Stimulated activated memory B cell treated with anti-CD40 and anti-IgM and Interleukin-4, amounts not matched to agents 10 μg/mL and 1 μg/mL and 100 μg/mL, for 72 hours (primary cell): ENCODE measurements around the gene INTS1.

Source experiments
- ATAC-seq: fragments of 150-1000 bp; cut with Tn5 transposase; 2 replicates; pipeline ENCODE4 v1.10.0; 2021
- H3K27ac Mint-ChIP-seq: one replicate; pipeline ENCODE4 v1.8.0; 2022; ENCODE audit warnings: mild to moderate bottlenecking, mixed read lengths
- H3K27me3 Mint-ChIP-seq: one replicate; pipeline ENCODE4 v1.8.0; 2022; ENCODE audit warnings: mixed read lengths
- H3K36me3 Mint-ChIP-seq: one replicate; pipeline ENCODE4 v1.8.0; 2022; ENCODE audit warnings: mixed read lengths
- H3K4me1 Mint-ChIP-seq: one replicate; pipeline ENCODE4 v1.8.0; 2022; ENCODE audit warnings: mixed read lengths
- H3K4me3 Mint-ChIP-seq: one replicate; pipeline ENCODE4 v1.8.0; 2022; ENCODE audit warnings: mild to moderate bottlenecking, moderate library complexity, mixed read lengths
- H3K9me3 Mint-ChIP-seq: one replicate; pipeline ENCODE4 v1.8.0; 2022; ENCODE audit warnings: mixed read lengths

INTS1 gene, protein sequence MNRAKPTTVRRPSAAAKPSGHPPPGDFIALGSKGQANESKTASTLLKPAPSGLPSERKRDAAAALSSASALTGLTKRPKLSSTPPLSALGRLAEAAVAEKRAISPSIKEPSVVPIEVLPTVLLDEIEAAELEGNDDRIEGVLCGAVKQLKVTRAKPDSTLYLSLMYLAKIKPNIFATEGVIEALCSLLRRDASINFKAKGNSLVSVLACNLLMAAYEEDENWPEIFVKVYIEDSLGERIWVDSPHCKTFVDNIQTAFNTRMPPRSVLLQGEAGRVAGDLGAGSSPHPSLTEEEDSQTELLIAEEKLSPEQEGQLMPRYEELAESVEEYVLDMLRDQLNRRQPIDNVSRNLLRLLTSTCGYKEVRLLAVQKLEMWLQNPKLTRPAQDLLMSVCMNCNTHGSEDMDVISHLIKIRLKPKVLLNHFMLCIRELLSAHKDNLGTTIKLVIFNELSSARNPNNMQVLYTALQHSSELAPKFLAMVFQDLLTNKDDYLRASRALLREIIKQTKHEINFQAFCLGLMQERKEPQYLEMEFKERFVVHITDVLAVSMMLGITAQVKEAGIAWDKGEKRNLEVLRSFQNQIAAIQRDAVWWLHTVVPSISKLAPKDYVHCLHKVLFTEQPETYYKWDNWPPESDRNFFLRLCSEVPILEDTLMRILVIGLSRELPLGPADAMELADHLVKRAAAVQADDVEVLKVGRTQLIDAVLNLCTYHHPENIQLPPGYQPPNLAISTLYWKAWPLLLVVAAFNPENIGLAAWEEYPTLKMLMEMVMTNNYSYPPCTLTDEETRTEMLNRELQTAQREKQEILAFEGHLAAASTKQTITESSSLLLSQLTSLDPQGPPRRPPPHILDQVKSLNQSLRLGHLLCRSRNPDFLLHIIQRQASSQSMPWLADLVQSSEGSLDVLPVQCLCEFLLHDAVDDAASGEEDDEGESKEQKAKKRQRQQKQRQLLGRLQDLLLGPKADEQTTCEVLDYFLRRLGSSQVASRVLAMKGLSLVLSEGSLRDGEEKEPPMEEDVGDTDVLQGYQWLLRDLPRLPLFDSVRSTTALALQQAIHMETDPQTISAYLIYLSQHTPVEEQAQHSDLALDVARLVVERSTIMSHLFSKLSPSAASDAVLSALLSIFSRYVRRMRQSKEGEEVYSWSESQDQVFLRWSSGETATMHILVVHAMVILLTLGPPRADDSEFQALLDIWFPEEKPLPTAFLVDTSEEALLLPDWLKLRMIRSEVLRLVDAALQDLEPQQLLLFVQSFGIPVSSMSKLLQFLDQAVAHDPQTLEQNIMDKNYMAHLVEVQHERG (N-terminal part only)

GRCh38 chr7:1503816-1504775, at the start of gene INTS1:
Gene INTS1, minus strand, starts transcription at chr7:1504389. Its CDS starts 429 bp downstream, at chr7:1503960.
- Mint-ChIP-seq H3K9me3 (no peaks in the 10 kb centered on the region), H3K27me3 (no peaks in the 10 kb centered on the region), H3K36me3 (peaks cover 32% of the 10 kb centered on the region), H3K4me3 (peak within 1 kb of the TSS; percentile 88), H3K4me1 (peaks cover 49% of the 10 kb centered on the region), H3K27ac (peak within 1 kb of the TSS; percentile 67)
- ATAC-seq, result peak; percentile 91

DNA sequence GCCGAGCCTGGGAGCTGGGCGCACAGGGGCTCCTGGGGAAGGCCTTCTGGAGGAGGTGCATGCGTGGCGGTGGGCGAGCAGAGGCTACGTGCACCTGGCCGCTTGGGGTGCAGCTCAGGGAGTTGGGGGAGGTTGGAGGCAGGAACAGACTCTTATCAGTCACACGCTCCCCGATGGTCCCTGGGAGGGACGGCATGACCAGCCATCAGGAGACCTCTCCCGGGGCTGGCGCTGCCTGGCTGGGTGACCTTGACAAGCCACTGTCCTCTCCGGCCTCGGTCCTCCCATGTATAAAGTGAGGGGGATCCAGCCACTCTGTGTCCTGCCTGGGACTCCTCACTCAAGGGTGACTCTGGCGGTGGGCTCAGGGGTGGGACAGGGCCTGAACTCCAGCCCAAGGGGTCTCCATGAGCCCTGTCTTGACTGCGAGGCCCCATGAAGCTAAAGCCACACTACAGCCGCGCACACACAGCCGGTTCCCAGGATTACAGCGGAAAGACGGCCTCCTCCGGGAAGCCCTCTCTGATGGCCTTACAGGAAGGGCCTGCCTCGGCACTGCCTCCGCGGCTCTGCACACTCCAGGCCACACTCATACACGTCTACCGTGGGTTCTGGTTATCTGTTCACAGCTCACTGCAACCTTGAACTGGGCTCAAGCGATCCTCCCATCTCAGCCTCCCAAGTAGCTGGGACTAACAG, 49.5 kb upstream of the INTS1 start:
- no peak overlapping the region for H3K4me3 Mint-ChIP-seq
- ATAC-seq, result no peak
- H3K27ac Mint-ChIP-seq, result no peak overlapping the region
- H3K4me1 Mint-ChIP-seq, result peaks cover 20% of the 10 kb centered on the region
- H3K9me3 Mint-ChIP-seq, result no peaks in the 10 kb centered on the region
- H3K27me3 Mint-ChIP-seq, result peaks cover 25% of the 10 kb centered on the region
- no peaks in the 10 kb centered on the region for H3K36me3 Mint-ChIP-seq

DNA sequence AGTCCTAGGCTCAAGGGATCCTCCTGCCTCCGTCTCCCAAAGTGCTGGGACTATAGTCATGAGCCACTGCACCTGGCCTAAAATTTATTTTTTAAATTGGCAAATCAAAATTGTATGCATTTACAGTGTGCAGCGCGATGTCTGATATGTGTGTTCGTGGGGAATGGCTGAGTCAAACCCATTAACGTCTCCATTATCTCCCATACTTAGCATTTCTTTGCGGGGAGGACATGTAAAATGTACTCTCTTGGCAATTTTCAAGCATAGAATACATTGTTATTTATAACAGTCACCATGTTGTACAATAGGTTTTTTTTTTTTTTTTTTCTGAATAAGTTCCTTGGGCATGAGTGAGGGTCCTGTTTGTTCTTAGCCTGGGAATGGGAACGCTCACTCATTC, 48.0 kb upstream of the INTS1 start:
- Mint-ChIP-seq H3K36me3 (no peaks in the 10 kb centered on the region), H3K27me3 (peaks cover 32% of the 10 kb centered on the region), H3K4me1 (peaks cover 28% of the 10 kb centered on the region), H3K9me3 (no peaks in the 10 kb centered on the region), H3K27ac (no peak overlapping the region), H3K4me3 (no peak overlapping the region)
- no peak for ATAC-seq

DNA sequence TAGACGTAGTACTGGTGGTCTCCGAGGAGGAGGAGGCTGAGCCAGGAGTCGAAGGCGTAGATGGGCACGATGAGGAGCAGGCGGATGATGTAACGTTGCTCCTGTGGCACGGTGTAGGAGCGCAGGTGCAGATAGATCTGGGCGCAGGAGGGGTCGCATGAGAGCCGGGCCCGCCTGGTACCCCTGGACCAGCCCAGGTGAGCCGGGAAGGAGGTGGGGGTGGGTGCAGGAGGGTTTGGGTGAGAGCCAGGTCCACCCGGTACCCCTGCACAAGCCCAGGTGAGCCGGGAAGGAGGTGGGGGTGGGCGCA, 46.6 kb upstream of the INTS1 start:
- no peaks in the 10 kb centered on the region for H3K36me3 Mint-ChIP-seq
- H3K27me3 Mint-ChIP-seq, result peaks cover 24% of the 10 kb centered on the region
- H3K9me3 Mint-ChIP-seq, result no peaks in the 10 kb centered on the region
- H3K4me1 Mint-ChIP-seq, result peaks cover 20% of the 10 kb centered on the region
- no peak for ATAC-seq
- no peak overlapping the region for H3K27ac Mint-ChIP-seq
- H3K4me3 Mint-ChIP-seq, result no peak overlapping the region

DNA sequence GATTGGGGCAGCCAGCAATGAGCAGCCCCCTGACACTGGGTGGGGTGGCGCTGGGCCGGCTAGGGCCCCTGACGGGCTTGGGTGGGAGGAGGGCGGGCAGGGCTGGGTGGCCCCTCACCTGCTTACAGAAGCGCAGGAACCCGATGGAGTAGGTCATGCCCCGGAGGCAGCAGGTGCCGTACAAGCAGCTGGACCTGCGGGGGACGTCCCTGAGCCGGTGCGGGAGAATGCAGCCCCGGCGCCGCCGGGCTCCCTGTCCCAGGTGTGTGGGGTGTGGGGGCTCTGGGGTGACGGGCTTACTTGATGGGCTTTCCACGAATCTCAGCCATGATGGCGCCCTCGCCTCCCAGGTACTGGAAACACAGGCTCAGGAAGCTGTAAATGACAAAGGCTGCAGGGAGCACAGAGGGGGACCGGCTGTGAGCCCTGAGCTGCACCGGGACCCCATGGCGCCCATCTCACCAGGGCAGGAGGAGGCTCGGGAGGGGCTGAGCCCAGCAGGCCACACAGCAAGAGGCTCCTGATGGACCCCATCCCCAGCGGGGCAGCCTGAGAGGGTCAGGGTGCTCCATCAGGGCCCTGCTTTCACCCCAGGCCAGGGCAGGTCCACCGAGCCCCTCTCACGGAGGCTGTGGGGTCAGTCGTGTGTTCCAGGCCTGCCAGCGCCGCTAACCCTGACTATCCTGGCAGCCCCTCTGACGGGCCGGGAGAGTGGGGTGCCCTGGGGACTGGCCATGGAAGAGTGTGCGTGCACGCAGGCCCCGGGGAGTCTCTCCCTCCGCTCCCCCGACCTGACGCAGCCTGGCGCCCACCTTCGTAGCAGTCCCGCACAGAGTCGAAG, 46.0 kb upstream of the INTS1 start:
- no peaks in the 10 kb centered on the region for H3K36me3 Mint-ChIP-seq
- H3K27ac Mint-ChIP-seq, result no peak overlapping the region
- H3K4me3 Mint-ChIP-seq, result no peak overlapping the region
- ATAC-seq, result no peak
- peaks cover 19% of the 10 kb centered on the region for H3K27me3 Mint-ChIP-seq
- H3K4me1 Mint-ChIP-seq, result peaks cover 16% of the 10 kb centered on the region
- H3K9me3 Mint-ChIP-seq, result no peaks in the 10 kb centered on the region

- no peaks in the 10 kb centered on the region for H3K36me3 Mint-ChIP-seq
- H3K27ac Mint-ChIP-seq, result no peak overlapping the region
- H3K4me3 Mint-ChIP-seq, result no peak overlapping the region
- H3K27me3 Mint-ChIP-seq, result peaks cover 11% of the 10 kb centered on the region
- H3K9me3 Mint-ChIP-seq, result no peaks in the 10 kb centered on the region
- no peak for ATAC-seq
- peaks cover 16% of the 10 kb centered on the region for H3K4me1 Mint-ChIP-seq
Measured at GRCh38 chr7:1549357-1550004, 45.3 kb upstream of the INTS1 start.

- Mint-ChIP-seq H3K36me3 (no peaks in the 10 kb centered on the region), H3K9me3 (no peaks in the 10 kb centered on the region), H3K4me3 (no peak overlapping the region), H3K27me3 (peaks cover 7% of the 10 kb centered on the region), H3K4me1 (peaks cover 20% of the 10 kb centered on the region), H3K27ac (no peak overlapping the region)
- no peak for ATAC-seq
Measured at GRCh38 chr7:1548944-1549343, 44.8 kb upstream of the INTS1 start.

DNA sequence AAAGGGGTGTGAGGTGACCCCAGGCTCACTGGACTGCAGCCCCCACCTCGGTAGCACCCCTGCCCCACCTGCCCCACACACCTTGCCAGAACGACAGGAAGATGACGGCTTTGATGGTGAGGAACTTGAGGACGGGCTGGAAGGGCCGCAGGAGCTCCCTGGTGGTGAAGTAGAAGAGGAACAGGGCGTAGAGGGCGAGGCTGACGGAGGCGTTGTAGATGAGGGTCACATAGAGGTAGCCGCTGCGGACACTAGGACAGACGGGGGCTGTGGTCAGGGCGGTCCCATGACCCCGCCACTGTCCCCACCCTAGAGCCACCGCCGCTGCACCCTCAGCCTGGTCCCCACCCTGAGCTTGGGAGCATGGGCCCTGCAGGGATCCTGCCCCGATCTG, 44.2 kb upstream of the INTS1 start:
- ATAC-seq, result peak; percentile 20
- no peaks in the 10 kb centered on the region for H3K9me3 Mint-ChIP-seq
- no peaks in the 10 kb centered on the region for H3K36me3 Mint-ChIP-seq
- H3K27ac Mint-ChIP-seq, result peak overlapping the region; percentile 38
- peaks cover 20% of the 10 kb centered on the region for H3K4me1 Mint-ChIP-seq
- H3K4me3 Mint-ChIP-seq, result no peak overlapping the region
- peaks cover 7% of the 10 kb centered on the region for H3K27me3 Mint-ChIP-seq

GRCh38 chr7:1547777-1548437, 43.7 kb upstream of the INTS1 start:
- Mint-ChIP-seq H3K27ac (peak overlapping the region; percentile 38), H3K4me1 (peaks cover 21% of the 10 kb centered on the region), H3K27me3 (peaks cover 7% of the 10 kb centered on the region), H3K9me3 (no peaks in the 10 kb centered on the region), H3K36me3 (peaks cover 2% of the 10 kb centered on the region), H3K4me3 (no peak overlapping the region)
- ATAC-seq, result no peak

- Mint-ChIP-seq H3K4me3 (no peak overlapping the region), H3K9me3 (no peaks in the 10 kb centered on the region), H3K27me3 (peaks cover 7% of the 10 kb centered on the region), H3K27ac (no peak overlapping the region), H3K36me3 (peaks cover 9% of the 10 kb centered on the region), H3K4me1 (peaks cover 28% of the 10 kb centered on the region)
- no peak for ATAC-seq
Measured at GRCh38 chr7:1546909-1547776, 43.0 kb upstream of the INTS1 start.

DNA sequence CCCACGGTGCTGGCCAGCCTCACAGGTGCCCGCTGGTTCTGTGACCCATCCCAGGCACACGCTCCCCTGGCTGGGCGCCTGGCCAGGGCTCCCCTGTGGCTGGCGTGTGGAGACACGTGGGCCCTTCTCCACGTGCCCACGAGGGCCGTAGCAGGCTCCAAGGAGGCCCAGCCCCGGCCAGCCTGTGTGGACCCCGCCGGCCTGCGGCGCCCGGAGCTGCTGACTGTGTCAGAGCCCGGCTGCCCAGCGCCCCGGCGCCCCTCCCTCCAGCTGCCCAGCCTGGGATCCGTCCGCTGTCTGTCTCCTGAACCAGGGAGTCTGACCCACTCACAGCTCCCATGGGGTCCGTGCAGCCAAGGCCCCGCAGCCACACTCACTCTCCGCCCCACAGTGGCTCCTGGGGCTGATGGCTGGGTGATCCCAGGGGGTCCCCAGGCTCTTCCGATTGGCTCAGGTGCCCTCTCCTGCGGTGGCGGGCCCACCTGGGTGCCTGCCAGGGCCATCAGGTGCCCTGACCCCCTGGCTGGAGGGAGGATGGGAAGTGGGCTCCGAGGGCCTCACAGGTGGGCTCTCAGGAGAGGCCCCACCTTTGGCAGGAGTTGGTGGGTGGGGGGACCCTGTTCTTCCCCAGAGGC, 42.2 kb upstream of the INTS1 start:
- H3K36me3 Mint-ChIP-seq, result peaks cover 10% of the 10 kb centered on the region
- H3K9me3 Mint-ChIP-seq, result no peaks in the 10 kb centered on the region
- no peak for ATAC-seq
- H3K27ac Mint-ChIP-seq, result no peak overlapping the region
- peaks cover 7% of the 10 kb centered on the region for H3K27me3 Mint-ChIP-seq
- peaks cover 28% of the 10 kb centered on the region for H3K4me1 Mint-ChIP-seq
- no peak overlapping the region for H3K4me3 Mint-ChIP-seq
